Measurements from ENCODE around the gene ASB1. TPM values are rescaled to one million over a fixed set of nuclear protein-coding genes. Genes with fewer than 3 reads are reported as not detected.

ASB1 gene
- total and polyA plus RNA-seq, 9 of the 15 experiments (the other 6 are each of a cell fraction or from before 2014, with no cell fraction given) = 6.3 to 37.7 (median 23.9) TPM

DNA sequence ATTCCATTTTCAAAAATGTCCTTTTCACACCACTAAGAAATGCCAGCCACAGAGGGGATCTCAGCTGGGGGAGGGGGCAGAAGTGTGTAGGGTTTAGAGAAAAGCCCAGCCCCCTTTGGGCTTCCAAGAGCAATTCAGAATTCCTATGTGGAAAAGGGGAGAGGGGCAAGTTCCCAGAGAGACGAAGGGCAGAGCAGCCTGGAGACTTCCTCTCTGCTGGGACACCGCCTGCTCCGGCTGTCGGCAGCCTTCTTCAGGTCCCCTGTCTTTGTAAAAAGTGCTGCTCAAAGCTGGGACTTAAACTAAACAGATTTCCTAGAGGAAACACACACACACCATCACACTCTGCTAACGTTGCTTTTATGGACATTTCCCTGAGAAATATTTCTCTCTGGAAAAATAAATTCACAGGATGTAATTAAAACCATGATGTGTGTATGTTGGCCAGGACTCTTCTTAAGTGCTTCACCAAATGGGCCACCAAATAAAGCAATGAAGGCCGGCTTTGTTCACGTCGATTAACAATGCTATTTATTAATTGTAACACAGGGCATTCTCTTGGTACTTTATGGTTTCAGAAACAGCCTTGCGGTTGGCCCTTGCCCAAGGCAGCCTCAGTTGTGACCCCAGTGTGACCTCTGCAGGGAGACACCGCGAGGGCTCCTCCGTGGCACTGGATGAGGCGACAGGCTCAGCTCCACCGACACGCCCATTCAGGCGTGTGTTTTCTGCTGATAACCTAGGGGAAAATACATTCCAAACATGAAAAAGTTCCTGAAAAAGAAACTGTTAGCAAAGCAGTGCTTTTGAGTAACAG, 5.6 kb upstream of the ASB1 start (continued):
- TF ChIP-seq, protein P1, sequence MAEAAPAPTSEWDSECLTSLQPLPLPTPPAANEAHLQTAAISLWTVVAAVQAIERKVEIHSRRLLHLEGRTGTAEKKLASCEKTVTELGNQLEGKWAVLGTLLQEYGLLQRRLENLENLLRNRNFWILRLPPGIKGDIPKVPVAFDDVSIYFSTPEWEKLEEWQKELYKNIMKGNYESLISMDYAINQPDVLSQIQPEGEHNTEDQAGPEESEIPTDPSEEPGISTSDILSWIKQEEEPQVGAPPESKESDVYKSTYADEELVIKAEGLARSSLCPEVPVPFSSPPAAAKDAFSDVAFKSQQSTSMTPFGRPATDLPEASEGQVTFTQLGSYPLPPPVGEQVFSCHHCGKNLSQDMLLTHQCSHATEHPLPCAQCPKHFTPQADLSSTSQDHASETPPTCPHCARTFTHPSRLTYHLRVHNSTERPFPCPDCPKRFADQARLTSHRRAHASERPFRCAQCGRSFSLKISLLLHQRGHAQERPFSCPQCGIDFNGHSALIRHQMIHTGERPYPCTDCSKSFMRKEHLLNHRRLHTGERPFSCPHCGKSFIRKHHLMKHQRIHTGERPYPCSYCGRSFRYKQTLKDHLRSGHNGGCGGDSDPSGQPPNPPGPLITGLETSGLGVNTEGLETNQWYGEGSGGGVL (CRISPR knock-in tag; IDR thresholded peaks at IDR 0.05) = no peak
- no peak for TF ChIP-seq HDAC8 (tag; IDR thresholded peaks at IDR 0.05)
- TF ChIP-seq MAFK (IDR thresholded peaks at IDR 0.05; ENCODE audit: low read length) = no peak
- no peak for TF ChIP-seq HDAC3 (IDR thresholded peaks at IDR 0.05; ENCODE audit: borderline replicate concordance, partially characterized antibody)
- TF ChIP-seq NBN (IDR thresholded peaks at IDR 0.05; ENCODE audit: low read depth) = peak; percentile 31; the same call in 1 of the 2 replicates
- no peak for TF ChIP-seq PHF20 (IDR thresholded peaks at IDR 0.05; ENCODE audit: partially characterized antibody)
- TF ChIP-seq, protein P2, sequence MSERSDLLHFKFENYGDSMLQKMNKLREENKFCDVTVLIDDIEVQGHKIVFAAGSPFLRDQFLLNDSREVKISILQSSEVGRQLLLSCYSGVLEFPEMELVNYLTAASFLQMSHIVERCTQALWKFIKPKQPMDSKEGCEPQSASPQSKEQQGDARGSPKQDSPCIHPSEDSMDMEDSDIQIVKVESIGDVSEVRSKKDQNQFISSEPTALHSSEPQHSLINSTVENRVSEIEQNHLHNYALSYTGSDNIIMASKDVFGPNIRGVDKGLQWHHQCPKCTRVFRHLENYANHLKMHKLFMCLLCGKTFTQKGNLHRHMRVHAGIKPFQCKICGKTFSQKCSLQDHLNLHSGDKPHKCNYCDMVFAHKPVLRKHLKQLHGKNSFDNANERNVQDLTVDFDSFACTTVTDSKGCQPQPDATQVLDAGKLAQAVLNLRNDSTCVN (CRISPR knock-in tag; IDR thresholded peaks at IDR 0.05) = no peak
- TF ChIP-seq, protein P3, sequence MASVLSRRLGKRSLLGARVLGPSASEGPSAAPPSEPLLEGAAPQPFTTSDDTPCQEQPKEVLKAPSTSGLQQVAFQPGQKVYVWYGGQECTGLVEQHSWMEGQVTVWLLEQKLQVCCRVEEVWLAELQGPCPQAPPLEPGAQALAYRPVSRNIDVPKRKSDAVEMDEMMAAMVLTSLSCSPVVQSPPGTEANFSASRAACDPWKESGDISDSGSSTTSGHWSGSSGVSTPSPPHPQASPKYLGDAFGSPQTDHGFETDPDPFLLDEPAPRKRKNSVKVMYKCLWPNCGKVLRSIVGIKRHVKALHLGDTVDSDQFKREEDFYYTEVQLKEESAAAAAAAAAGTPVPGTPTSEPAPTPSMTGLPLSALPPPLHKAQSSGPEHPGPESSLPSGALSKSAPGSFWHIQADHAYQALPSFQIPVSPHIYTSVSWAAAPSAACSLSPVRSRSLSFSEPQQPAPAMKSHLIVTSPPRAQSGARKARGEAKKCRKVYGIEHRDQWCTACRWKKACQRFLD (CRISPR knock-in tag; IDR thresholded peaks at IDR 0.05) = no peak
- TF ChIP-seq ZFP30 (CRISPR knock-in tag; IDR thresholded peaks at IDR 0.05; ENCODE audit: borderline replicate concordance) = no peak
- no peak for TF ChIP-seq MCM7 (IDR thresholded peaks at IDR 0.05)
- TF ChIP-seq RNF2 (IDR thresholded peaks at IDR 0.05) = peak; percentile 20; the same call in 1 of the 2 replicates
- no peak for TF ChIP-seq POLR2H (tag; IDR thresholded peaks at IDR 0.05; ENCODE audit: low read depth)
- no peak for TF ChIP-seq SP2 (IDR thresholded peaks at IDR 0.05; ENCODE audit: extremely low read depth, low read depth, low read length, poor library complexity, severe bottlenecking)
- no peak for TF ChIP-seq ZNF561 (CRISPR knock-in tag; conservative IDR thresholded peaks at IDR 0.05)
- no peak; the same call in 1 of the 2 replicates for TF ChIP-seq ZNF197 (CRISPR knock-in tag; IDR thresholded peaks at IDR 0.05; ENCODE audit: low read depth)
- TF ChIP-seq, protein P4, sequence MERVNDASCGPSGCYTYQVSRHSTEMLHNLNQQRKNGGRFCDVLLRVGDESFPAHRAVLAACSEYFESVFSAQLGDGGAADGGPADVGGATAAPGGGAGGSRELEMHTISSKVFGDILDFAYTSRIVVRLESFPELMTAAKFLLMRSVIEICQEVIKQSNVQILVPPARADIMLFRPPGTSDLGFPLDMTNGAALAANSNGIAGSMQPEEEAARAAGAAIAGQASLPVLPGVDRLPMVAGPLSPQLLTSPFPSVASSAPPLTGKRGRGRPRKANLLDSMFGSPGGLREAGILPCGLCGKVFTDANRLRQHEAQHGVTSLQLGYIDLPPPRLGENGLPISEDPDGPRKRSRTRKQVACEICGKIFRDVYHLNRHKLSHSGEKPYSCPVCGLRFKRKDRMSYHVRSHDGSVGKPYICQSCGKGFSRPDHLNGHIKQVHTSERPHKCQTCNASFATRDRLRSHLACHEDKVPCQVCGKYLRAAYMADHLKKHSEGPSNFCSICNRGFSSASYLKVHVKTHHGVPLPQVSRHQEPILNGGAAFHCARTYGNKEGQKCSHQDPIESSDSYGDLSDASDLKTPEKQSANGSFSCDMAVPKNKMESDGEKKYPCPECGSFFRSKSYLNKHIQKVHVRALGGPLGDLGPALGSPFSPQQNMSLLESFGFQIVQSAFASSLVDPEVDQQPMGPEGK (CRISPR knock-in tag; IDR thresholded peaks at IDR 0.05; ENCODE audit: borderline replicate concordance) = no peak
- TF ChIP-seq, protein P5, sequence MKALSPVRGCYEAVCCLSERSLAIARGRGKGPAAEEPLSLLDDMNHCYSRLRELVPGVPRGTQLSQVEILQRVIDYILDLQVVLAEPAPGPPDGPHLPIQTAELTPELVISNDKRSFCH (CRISPR knock-in tag; IDR thresholded peaks at IDR 0.05) = no peak
- TF ChIP-seq, protein P5 (tag; IDR thresholded peaks at IDR 0.05) = no peak
- TF ChIP-seq GABPB1 (CRISPR knock-in tag; IDR thresholded peaks at IDR 0.05) = no peak
- TF ChIP-seq ZNF584 (CRISPR knock-in tag; IDR thresholded peaks at IDR 0.05; ENCODE audit: low read depth) = no peak
- TF ChIP-seq SMAD3 (CRISPR knock-in tag; conservative IDR thresholded peaks at IDR 0.05) = no peak
